Measurements from ENCODE around the gene KIAA0753.

DNA sequence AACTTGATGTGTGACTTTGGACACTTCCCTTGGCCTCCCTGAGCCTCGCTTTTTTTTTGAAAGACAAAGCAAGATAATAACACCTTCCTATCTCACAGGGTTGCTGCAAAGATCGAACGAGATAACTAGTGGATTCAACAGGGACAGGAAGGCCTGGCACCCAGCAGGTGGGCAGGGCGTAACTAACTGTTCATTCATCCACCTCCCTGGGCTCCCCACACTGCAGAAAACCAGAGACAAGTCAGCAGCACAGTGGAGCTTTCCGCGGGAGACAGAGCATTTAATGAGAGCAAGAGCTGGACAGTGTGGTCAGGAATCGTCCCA lies 43.9 kb upstream of the KIAA0753 start:
- TF ChIP-seq, protein P1, sequence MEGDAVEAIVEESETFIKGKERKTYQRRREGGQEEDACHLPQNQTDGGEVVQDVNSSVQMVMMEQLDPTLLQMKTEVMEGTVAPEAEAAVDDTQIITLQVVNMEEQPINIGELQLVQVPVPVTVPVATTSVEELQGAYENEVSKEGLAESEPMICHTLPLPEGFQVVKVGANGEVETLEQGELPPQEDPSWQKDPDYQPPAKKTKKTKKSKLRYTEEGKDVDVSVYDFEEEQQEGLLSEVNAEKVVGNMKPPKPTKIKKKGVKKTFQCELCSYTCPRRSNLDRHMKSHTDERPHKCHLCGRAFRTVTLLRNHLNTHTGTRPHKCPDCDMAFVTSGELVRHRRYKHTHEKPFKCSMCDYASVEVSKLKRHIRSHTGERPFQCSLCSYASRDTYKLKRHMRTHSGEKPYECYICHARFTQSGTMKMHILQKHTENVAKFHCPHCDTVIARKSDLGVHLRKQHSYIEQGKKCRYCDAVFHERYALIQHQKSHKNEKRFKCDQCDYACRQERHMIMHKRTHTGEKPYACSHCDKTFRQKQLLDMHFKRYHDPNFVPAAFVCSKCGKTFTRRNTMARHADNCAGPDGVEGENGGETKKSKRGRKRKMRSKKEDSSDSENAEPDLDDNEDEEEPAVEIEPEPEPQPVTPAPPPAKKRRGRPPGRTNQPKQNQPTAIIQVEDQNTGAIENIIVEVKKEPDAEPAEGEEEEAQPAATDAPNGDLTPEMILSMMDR (IDR thresholded peaks at IDR 0.05), result no peak
- TF ChIP-seq POLR2AphosphoS5 (IDR thresholded peaks at IDR 0.05) (no peak), POLR2A (IDR thresholded peaks at IDR 0.05) (no peak)
